ENCODE results near the gene PMS1. TPM values are rescaled to one million over a fixed set of nuclear protein-coding genes. Genes with fewer than 3 reads are reported as not detected.
"Not testable (repeated sequence)": the region's sequence is repeated elsewhere in the genome, so short reads cannot be mapped to it uniquely, and the experiment has no call there.

PMS1 gene
- polyA plus RNA-seq, 1 donor (not counting 4 experiments of a cell fraction or from before 2014, with no cell fraction given), result 14.8 TPM

GRCh38 chr2:189885368-189885767, 101.1 kb downstream of the PMS1 start:
- H3K79me2 ChIP-seq (ENCODE audit: control insufficient read depth, insufficient read depth, low read length), result no peaks in the 10 kb centered on the region

GRCh38 chr2:189892546-189893294, 108.5 kb downstream of the PMS1 start:
- DNase-seq (ENCODE audit: low read depth, low spot score); H3K9me3 ChIP-seq (ENCODE audit: control insufficient read depth, low read depth, low read length); FAIRE-seq; H3K4me1 ChIP-seq (ENCODE audit: control insufficient read depth, extremely low read depth, insufficient read depth, low read length); H3K36me3 ChIP-seq (ENCODE audit: control insufficient read depth in 2 of 2, extremely low read depth in 1 of 2, insufficient read depth in 2 of 2, low read length in 2 of 2); dilution Hi-C loops (cut with MboI; ENCODE audit: extremely low pct_ligation_motif_present, low sequenced_read_pairs); H3K27ac ChIP-seq (ENCODE audit: control insufficient read depth, insufficient read depth, low read length); H3K79me2 ChIP-seq (ENCODE audit: control insufficient read depth, insufficient read depth, low read length); H2AFZ ChIP-seq (ENCODE audit: control insufficient read depth, low read length); H3K9ac ChIP-seq (ENCODE audit: control insufficient read depth, extremely low read depth, insufficient read depth, low read length); H3K9me1 ChIP-seq (ENCODE audit: control insufficient read depth, extremely low read depth, insufficient read depth, low read length); H3K27me3 ChIP-seq (ENCODE audit: control insufficient read depth, extremely low read depth, insufficient read depth, low read length); H4K20me1 ChIP-seq (ENCODE audit: control insufficient read depth, extremely low read depth, insufficient read depth, low read length); H3K4me3 ChIP-seq (ENCODE audit: control insufficient read depth in 2 of 3, extremely low read depth in 1 of 3, insufficient read depth in 2 of 3, low read depth in 1 of 3, low read length in 3 of 3); H3K4me2 ChIP-seq (ENCODE audit: control insufficient read depth, extremely low read depth, insufficient read depth, low read depth, low read length): not testable (repeated sequence)

More at GRCh38 chr2:189885368-189885767, 101.1 kb downstream of the PMS1 start:
- Histone ChIP-seq H3K9me1 (ENCODE audit: control insufficient read depth, extremely low read depth, insufficient read depth, low read length) (no peaks in the 10 kb centered on the region), H3K27ac (ENCODE audit: control insufficient read depth, insufficient read depth, low read length) (no peak overlapping the region), H3K27me3 (ENCODE audit: control insufficient read depth, extremely low read depth, insufficient read depth, low read length) (no peaks in the 10 kb centered on the region), H4K20me1 (ENCODE audit: control insufficient read depth, extremely low read depth, insufficient read depth, low read length) (no peaks in the 10 kb centered on the region), H3K9ac (ENCODE audit: control insufficient read depth, extremely low read depth, insufficient read depth, low read length) (no peak overlapping the region), H3K36me3 (ENCODE audit: control insufficient read depth in 2 of 2, extremely low read depth in 1 of 2, insufficient read depth in 2 of 2, low read length in 2 of 2) (no peaks in the 10 kb centered on the region), H3K4me1 (ENCODE audit: control insufficient read depth, extremely low read depth, insufficient read depth, low read length) (no peaks in the 10 kb centered on the region), H2AFZ (ENCODE audit: control insufficient read depth, low read length) (no peak overlapping the region), H3K4me2 (ENCODE audit: control insufficient read depth, extremely low read depth, insufficient read depth, low read depth, low read length) (no peak overlapping the region), H3K4me3 (ENCODE audit: control insufficient read depth in 2 of 3, extremely low read depth in 1 of 3, insufficient read depth in 2 of 3, low read depth in 1 of 3, low read length in 3 of 3) (no peak overlapping the region), H3K9me3 (ENCODE audit: control insufficient read depth, low read depth, low read length) (no peaks in the 10 kb centered on the region)
- FAIRE-seq, result peak; percentile 26
- TF ChIP-seq, protein P1, sequence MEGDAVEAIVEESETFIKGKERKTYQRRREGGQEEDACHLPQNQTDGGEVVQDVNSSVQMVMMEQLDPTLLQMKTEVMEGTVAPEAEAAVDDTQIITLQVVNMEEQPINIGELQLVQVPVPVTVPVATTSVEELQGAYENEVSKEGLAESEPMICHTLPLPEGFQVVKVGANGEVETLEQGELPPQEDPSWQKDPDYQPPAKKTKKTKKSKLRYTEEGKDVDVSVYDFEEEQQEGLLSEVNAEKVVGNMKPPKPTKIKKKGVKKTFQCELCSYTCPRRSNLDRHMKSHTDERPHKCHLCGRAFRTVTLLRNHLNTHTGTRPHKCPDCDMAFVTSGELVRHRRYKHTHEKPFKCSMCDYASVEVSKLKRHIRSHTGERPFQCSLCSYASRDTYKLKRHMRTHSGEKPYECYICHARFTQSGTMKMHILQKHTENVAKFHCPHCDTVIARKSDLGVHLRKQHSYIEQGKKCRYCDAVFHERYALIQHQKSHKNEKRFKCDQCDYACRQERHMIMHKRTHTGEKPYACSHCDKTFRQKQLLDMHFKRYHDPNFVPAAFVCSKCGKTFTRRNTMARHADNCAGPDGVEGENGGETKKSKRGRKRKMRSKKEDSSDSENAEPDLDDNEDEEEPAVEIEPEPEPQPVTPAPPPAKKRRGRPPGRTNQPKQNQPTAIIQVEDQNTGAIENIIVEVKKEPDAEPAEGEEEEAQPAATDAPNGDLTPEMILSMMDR (optimal IDR thresholded peaks at IDR 0.05 in 1 of 3, IDR thresholded peaks at IDR 0.05 in 1 of 3, conservative IDR thresholded peaks at IDR 0.05 in 1 of 3; ENCODE audit: extremely low read depth in 1 of 3, insufficient read depth in 2 of 3, low read length in 3 of 3), result no peak
- no peak for TF ChIP-seq EZH2 (IDR thresholded peaks at IDR 0.05; ENCODE audit: low read length)
- dilution Hi-C loops (cut with MboI; ENCODE audit: extremely low pct_ligation_motif_present, low sequenced_read_pairs), result no loop called here
- no peak for DNase-seq (ENCODE audit: low read depth, low spot score)

- Histone ChIP-seq H4K20me1 (ENCODE audit: control insufficient read depth, extremely low read depth, insufficient read depth, low read length) (no peaks in the 10 kb centered on the region), H3K27ac (ENCODE audit: control insufficient read depth, insufficient read depth, low read length) (no peak overlapping the region), H3K4me1 (ENCODE audit: control insufficient read depth, extremely low read depth, insufficient read depth, low read length) (no peaks in the 10 kb centered on the region), H3K9me3 (ENCODE audit: control insufficient read depth, low read depth, low read length) (no peaks in the 10 kb centered on the region), H3K9me1 (ENCODE audit: control insufficient read depth, extremely low read depth, insufficient read depth, low read length) (no peaks in the 10 kb centered on the region), H3K27me3 (ENCODE audit: control insufficient read depth, extremely low read depth, insufficient read depth, low read length) (no peaks in the 10 kb centered on the region), H3K4me2 (ENCODE audit: control insufficient read depth, extremely low read depth, insufficient read depth, low read depth, low read length) (no peak overlapping the region), H3K79me2 (ENCODE audit: control insufficient read depth, insufficient read depth, low read length) (no peaks in the 10 kb centered on the region), H3K36me3 (ENCODE audit: control insufficient read depth in 2 of 2, extremely low read depth in 1 of 2, insufficient read depth in 2 of 2, low read length in 2 of 2) (no peaks in the 10 kb centered on the region), H3K4me3 (ENCODE audit: control insufficient read depth in 2 of 3, extremely low read depth in 1 of 3, insufficient read depth in 2 of 3, low read depth in 1 of 3, low read length in 3 of 3) (no peak overlapping the region), H3K9ac (ENCODE audit: control insufficient read depth, extremely low read depth, insufficient read depth, low read length) (no peak overlapping the region), H2AFZ (ENCODE audit: control insufficient read depth, low read length) (no peak overlapping the region)
- FAIRE-seq, result no peak
- dilution Hi-C loops (cut with MboI; ENCODE audit: extremely low pct_ligation_motif_present, low sequenced_read_pairs), result no loop called here
- TF ChIP-seq, protein P1 (optimal IDR thresholded peaks at IDR 0.05 in 1 of 3, IDR thresholded peaks at IDR 0.05 in 1 of 3, conservative IDR thresholded peaks at IDR 0.05 in 1 of 3; ENCODE audit: extremely low read depth in 1 of 3, insufficient read depth in 2 of 3, low read length in 3 of 3), result no peak
- TF ChIP-seq EZH2 (IDR thresholded peaks at IDR 0.05; ENCODE audit: low read length), result no peak
- DNase-seq (ENCODE audit: low read depth, low spot score), result no peak
These were observed 112.6 kb downstream of the PMS1 start for GRCh38 chr2:189896809-189897208.

Measured in keratinocyte (primary cell).